K562 (cell line): ENCODE results near the gene FYB2. TPM values are rescaled to one million over a fixed set of nuclear protein-coding genes. Genes with fewer than 3 reads are reported as not detected.

Experiments used
- ATAC-seq: fragments of 200-7000 bp; cut with Tn5 transposase; 3 replicates; pipeline ENCODE4 v1.9.1; 2020; ENCODE audit warnings: moderate library complexity
- BruUV-seq: library from RNA; stranded (reverse); fragments of 400-500 nt; replicated peaks from 2 replicates; lab custom pipeline; 2021; lab: Mats Ljungman, UMichigan
- CTCF ChIA-PET: fragments of 300-600 bp; formaldehyde crosslinking; extraction: SDS; loops from one replicate; lab custom pipeline; 2021; ENCODE audit warnings: low intra/inter-chr PET ratio; lab: Yijun Ruan, JAX
- POLR2A ChIA-PET: fragments of 300-600, 350-650 bp; sonication (Branson Sonifier 250); formaldehyde crosslinking; extraction: SDS; loops from one replicate; lab custom pipeline; 2021; ENCODE audit warnings: antibody characterized with exemption, inconsistent platforms; lab: Yijun Ruan, JAX
- DNase-seq, 4 experiments: peaks; one replicate each; pipeline versions ENCODE4 v3.0.0 to v3.0.0-alpha.2; 2011 to 2018; ENCODE audit warnings: low spot score in 3 of 4, mixed read lengths in 3 of 4; ENCODE audit errors: extremely low read depth in 1 of 4
- FAIRE-seq: peaks from 2 replicates; lab custom pipeline; 2011; peaks lifted over from hg19 to GRCh38; lab: Jason Lieb, UNC
- H2AFZ ChIP-seq: 2 replicates; pipeline ENCODE4 v1.6.0; 2011; ENCODE audit warnings: low read depth, low read length, control low read depth, inconsistent platforms
- H3K27ac ChIP-seq: fragments of 200-600 bp; 3 replicates; pipeline ENCODE4 v1.8.0; 2011; ENCODE audit warnings: low read depth, mild to moderate bottlenecking, control low read depth, inconsistent platforms, low read length, moderate library complexity, mixed read lengths; ENCODE audit errors: extremely low read depth
- H3K27me3 ChIP-seq, 2 experiments: fragments of 300-600 bp in 1 of 2; 2 replicates in 1 of 2; 3 replicates in 1 of 2; pipeline versions ENCODE4 v1.6.0 to v1.8.0; 2011; ENCODE audit warnings: inconsistent platforms in 2 of 2, low read length in 2 of 2, mild to moderate bottlenecking in 1 of 2, mixed read lengths in 1 of 2, moderate library complexity in 1 of 2; ENCODE audit not compliant: control insufficient read depth in 2 of 2, insufficient read depth in 2 of 2
- H3K36me3 ChIP-seq: fragments of 300-600 bp; 3 replicates; pipeline ENCODE4 v1.8.0; 2011; ENCODE audit warnings: mild to moderate bottlenecking, low read length, inconsistent platforms; ENCODE audit not compliant: control insufficient read depth, insufficient read depth
- H3K4me1 ChIP-seq, 2 experiments: fragments of 200-600 bp in 1 of 2; replicated peaks in 1 of 2; 2 replicates in 1 of 2; 3 replicates in 1 of 2; pipeline versions ENCODE4 v1.5.1 to v1.8.0; 2011; ENCODE audit warnings: inconsistent platforms in 2 of 2, low read length in 2 of 2, mild to moderate bottlenecking in 1 of 2, mixed read lengths in 1 of 2, moderate library complexity in 1 of 2; ENCODE audit not compliant: control insufficient read depth in 2 of 2, insufficient read depth in 2 of 2
- H3K4me2 ChIP-seq: 2 replicates; pipeline ENCODE4 v1.6.1; 2011; ENCODE audit warnings: low read length, control low read depth, inconsistent platforms, mixed read lengths; ENCODE audit not compliant: insufficient read depth
- H3K4me3 ChIP-seq: fragments of 200-600 bp; sonication (generic), shearing (Covaris generic); 2 replicates; pipeline ENCODE4 v1.5.1; 2016; ENCODE audit warnings: control low read depth, inconsistent platforms
- H3K79me2 ChIP-seq: fragments of 200-600 bp; 3 replicates; pipeline ENCODE4 v1.8.0; 2011; ENCODE audit warnings: low read length, inconsistent platforms; ENCODE audit not compliant: control insufficient read depth, insufficient read depth
- H3K9ac ChIP-seq, 2 experiments: 2 replicates each; pipeline versions ENCODE4 v1.6.0 to v1.6.1; 2011; ENCODE audit warnings: low read depth in 2 of 2, low read length in 2 of 2, control low read depth in 1 of 2, inconsistent platforms in 1 of 2, mild to moderate bottlenecking in 1 of 2, mixed read lengths in 1 of 2; ENCODE audit not compliant: insufficient read depth in 1 of 2
- H3K9me1 ChIP-seq: one replicate; pipeline ENCODE4 v1.6.0; 2011; ENCODE audit warnings: inconsistent platforms, mild to moderate bottlenecking, low read length, moderate library complexity; ENCODE audit not compliant: control insufficient read depth, insufficient read depth
- H3K9me3 ChIP-seq: replicated peaks from 2 replicates; pipeline ENCODE4 v1.5.1; 2011; ENCODE audit warnings: low read depth, low read length, inconsistent platforms; ENCODE audit not compliant: control insufficient read depth, insufficient read depth
- H4K20me1 ChIP-seq: replicated peaks from 2 replicates; pipeline ENCODE4 v1.6.1; 2011; ENCODE audit warnings: low read length, inconsistent platforms, mixed read lengths; ENCODE audit not compliant: control insufficient read depth, insufficient read depth
- ARHGAP35 ChIP-seq: fragments of 450-650 bp; IDR thresholded peaks from 2 replicates; pipeline ENCODE4 v1.6.1; 2018; ENCODE audit not compliant: partially characterized antibody
- DACH1 ChIP-seq: fragments of 450-650 bp; IDR thresholded peaks from 2 replicates; pipeline ENCODE4 v1.6.1; 2018; ENCODE audit not compliant: partially characterized antibody
- FOXA3 ChIP-seq, 2 experiments: fragments of 450-650 bp in 1 of 2; sonication (generic) in 1 of 2; formaldehyde crosslinking; IDR thresholded peaks in 1 of 2; conservative IDR thresholded peaks in 1 of 2; 2 replicates each; pipeline versions ENCODE4 v1.4.0 to v1.8.0; 2020 to 2022; ENCODE audit warnings: mild to moderate bottlenecking in 2 of 2, missing genetic modification reagents in 1 of 2
- GTF2F1 ChIP-seq: IDR thresholded peaks from 2 replicates; pipeline ENCODE4 v1.6.1; 2011; ENCODE audit warnings: low read depth, low read length, improper control_type of control experiment
- HEY1 ChIP-seq: fragments of 250-450 bp; sonication (Bioruptor Pico); IDR thresholded peaks from 2 replicates; pipeline ENCODE4 v1.5.0; 2020; ENCODE audit warnings: mild to moderate bottlenecking, moderate library complexity, borderline replicate concordance
- ILF3 ChIP-seq: fragments of 450-650 bp; IDR thresholded peaks from 2 replicates; pipeline ENCODE4 v1.6.1; 2018; ENCODE audit warnings: antibody characterized with exemption, mild to moderate bottlenecking, moderate library complexity, borderline replicate concordance
- KAT2B ChIP-seq: IDR thresholded peaks from one replicate; pipeline ENCODE4 v1.6.1; 2012; ENCODE audit warnings: low read depth, mild to moderate bottlenecking, control low read depth, inconsistent platforms, low read length, moderate library complexity
- SMAD3 ChIP-seq: fragments of 450-650 bp; formaldehyde crosslinking; conservative IDR thresholded peaks from 2 replicates; pipeline ENCODE4 v1.4.0; 2020; ENCODE audit warnings: mild to moderate bottlenecking
- ZNF75A ChIP-seq: fragments of 450-650 bp; formaldehyde crosslinking; IDR thresholded peaks from 2 replicates; pipeline ENCODE4 v1.4.0; 2020; ENCODE audit warnings: mild to moderate bottlenecking
- WGBS: fragments of 100-300 bp; shearing (Covaris generic); methylation state at CpG from one replicate; pipeline ENCODE4 v1.1.6; 2016; ENCODE audit warnings: low coverage, mixed read lengths; ENCODE audit not compliant: insufficient coverage; ENCODE audit errors: missing lambda C conversion rate; 5-methylcytosine and 5-hydroxymethylcytosine counted together
- in situ Hi-C: fragments of 300-500 bp; cut with MboI; formaldehyde crosslinking; loops from 4 replicates; pipeline ENCODE4 v1.15.0; 2018; ENCODE audit warnings: inconsistent platforms, mixed read lengths
- intact Hi-C: fragments of 100-400 bp; cut with micrococcal nuclease; formaldehyde crosslinking; loops from 2 replicates; pipeline ENCODE4 v1.14.2; 2022
- polyA plus RNA-seq, 8 experiments: library from polyadenylated mRNA; depleted of rRNA in 4 of 8; stranded (reverse) in 5 of 8; unstranded in 3 of 8; fragments of >200 nt; fragmentation: Nextera tagmentation in 2 of 8; fragmentation: Illumina TruSeq in 1 of 8; extraction: Ambion mirVana in 2 of 8; extraction: Trizol in 1 of 8; gene quantifications; 2 replicates each; pipeline versions ENCODE4 v1.2.1 to v1.2.3, GENCODE V29; 2011 to 2014; ENCODE audit warnings: inconsistent platforms in 1 of 8, missing spikeins in 1 of 8
- total RNA-seq, 7 experiments: library from RNA; depleted of rRNA in 6 of 7; stranded (reverse); fragments of >200 nt in 6 of 7; fragmentation: Illumina TruSeq in 2 of 7; extraction: Trizol in 2 of 7; gene quantifications; 2 replicates each; pipeline versions ENCODE4 v1.2.1 to v1.2.3, GENCODE V29; 2011 to 2021; ENCODE audit warnings: low replicate concordance in 1 of 7
- TF ChIP-seq, protein P1 (sequence below): fragments of 450-650 bp; IDR thresholded peaks from 2 replicates; pipeline ENCODE4 v1.6.1; 2016; ENCODE audit warnings: low read depth, mild to moderate bottlenecking, moderate library complexity
- TF ChIP-seq, protein P2 (sequence below): fragments of 450-650 bp; formaldehyde crosslinking; IDR thresholded peaks from 2 replicates; pipeline ENCODE4 v1.4.0; 2022; ENCODE audit warnings: mild to moderate bottlenecking, moderate library complexity
- TF ChIP-seq, protein P3 (sequence below): fragments of 450-650 bp; formaldehyde crosslinking; IDR thresholded peaks from 2 replicates; pipeline ENCODE4 v1.4.0; 2022; ENCODE audit warnings: missing genetic modification characterization

FYB2 gene
- total and polyA plus RNA-seq, 9 of the 15 experiments (the other 6 are each of a cell fraction or from before 2014, with no cell fraction given), result not detected

DNA sequence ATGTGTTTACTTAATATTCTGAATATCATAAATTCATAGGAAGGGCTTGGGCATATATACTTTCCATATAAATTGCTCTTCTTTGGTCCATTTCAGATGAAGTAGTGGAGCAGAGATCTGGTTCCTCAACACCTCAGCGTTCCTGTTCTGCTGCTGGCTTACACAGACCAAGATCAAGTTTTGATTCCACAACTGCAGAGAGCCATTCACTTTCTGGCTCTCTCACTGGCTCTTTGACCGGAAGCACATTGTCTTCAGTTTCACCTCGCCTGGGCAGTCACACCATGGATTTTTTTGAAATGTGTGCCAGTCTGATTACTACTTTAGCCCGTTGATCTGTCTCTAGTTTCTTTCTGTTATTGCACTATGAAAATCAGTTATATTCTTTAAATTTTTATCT is 111.8 kb downstream of the FYB2 start (continued):
- TF ChIP-seq DACH1 (no peak), GTF2F1 (no peak)
- TF ChIP-seq, protein P1, sequence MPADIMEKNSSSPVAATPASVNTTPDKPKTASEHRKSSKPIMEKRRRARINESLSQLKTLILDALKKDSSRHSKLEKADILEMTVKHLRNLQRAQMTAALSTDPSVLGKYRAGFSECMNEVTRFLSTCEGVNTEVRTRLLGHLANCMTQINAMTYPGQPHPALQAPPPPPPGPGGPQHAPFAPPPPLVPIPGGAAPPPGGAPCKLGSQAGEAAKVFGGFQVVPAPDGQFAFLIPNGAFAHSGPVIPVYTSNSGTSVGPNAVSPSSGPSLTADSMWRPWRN, result no peak
- TF ChIP-seq, protein P2, sequence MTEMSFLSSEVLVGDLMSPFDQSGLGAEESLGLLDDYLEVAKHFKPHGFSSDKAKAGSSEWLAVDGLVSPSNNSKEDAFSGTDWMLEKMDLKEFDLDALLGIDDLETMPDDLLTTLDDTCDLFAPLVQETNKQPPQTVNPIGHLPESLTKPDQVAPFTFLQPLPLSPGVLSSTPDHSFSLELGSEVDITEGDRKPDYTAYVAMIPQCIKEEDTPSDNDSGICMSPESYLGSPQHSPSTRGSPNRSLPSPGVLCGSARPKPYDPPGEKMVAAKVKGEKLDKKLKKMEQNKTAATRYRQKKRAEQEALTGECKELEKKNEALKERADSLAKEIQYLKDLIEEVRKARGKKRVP (CRISPR knock-in tag), result no peak

DNA sequence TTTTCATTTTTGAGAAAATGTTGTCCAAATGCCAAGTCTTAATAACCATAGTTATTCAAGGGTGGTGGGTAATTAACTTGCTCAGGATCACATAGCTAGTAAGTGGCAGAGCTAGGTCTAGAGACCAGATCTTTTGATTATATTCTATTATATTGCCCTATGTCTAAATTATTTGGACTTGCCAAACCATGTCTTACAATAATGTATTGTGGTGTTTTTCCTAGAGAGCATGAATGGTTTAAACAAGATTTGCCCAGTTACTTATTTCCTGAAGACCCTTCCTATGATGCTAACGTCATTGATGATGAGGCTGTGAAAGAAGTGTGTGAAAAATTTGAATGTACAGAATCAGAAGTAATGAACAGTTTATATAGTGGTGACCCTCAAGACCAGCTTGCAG is 115.5 kb downstream of the FYB2 start:
- Histone ChIP-seq H3K36me3 (no peaks in the 10 kb centered on the region), H3K9me3 (no peaks in the 10 kb centered on the region), H3K4me2 (no peak overlapping the region), H3K27ac (no peak overlapping the region), H3K79me2 (no peaks in the 10 kb centered on the region), H3K9me1 (no peaks in the 10 kb centered on the region), H3K9ac (no peak overlapping the region), H3K4me1 (no peaks in the 10 kb centered on the region), H3K4me3 (no peak overlapping the region), H2AFZ (no peak overlapping the region), H4K20me1 (no peaks in the 10 kb centered on the region), H3K27me3 (no peaks in the 10 kb centered on the region)
- ATAC-seq (no peak), FAIRE-seq (no peak), DNase-seq (no peak)
- TF ChIP-seq ILF3, result no peak
- TF ChIP-seq SMAD3 (CRISPR knock-in tag), result no peak
- no peak for TF ChIP-seq KAT2B
- TF ChIP-seq, protein P2 (CRISPR knock-in tag), result no peak
- no peak for TF ChIP-seq HEY1 (CRISPR knock-in tag)
- TF ChIP-seq, protein P3, sequence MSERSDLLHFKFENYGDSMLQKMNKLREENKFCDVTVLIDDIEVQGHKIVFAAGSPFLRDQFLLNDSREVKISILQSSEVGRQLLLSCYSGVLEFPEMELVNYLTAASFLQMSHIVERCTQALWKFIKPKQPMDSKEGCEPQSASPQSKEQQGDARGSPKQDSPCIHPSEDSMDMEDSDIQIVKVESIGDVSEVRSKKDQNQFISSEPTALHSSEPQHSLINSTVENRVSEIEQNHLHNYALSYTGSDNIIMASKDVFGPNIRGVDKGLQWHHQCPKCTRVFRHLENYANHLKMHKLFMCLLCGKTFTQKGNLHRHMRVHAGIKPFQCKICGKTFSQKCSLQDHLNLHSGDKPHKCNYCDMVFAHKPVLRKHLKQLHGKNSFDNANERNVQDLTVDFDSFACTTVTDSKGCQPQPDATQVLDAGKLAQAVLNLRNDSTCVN, result no peak
- no peak for TF ChIP-seq ARHGAP35
- no peak for TF ChIP-seq FOXA3 (CRISPR knock-in tag; conservative IDR thresholded peaks at IDR 0.05 in 1 of 2, IDR thresholded peaks at IDR 0.05 in 1 of 2)
- TF ChIP-seq ZNF75A (CRISPR knock-in tag), result no peak
- no TSS peak for BruUV-seq
- 0% methylated on average over 1 of the region's 1 CpG for WGBS
- CTCF ChIA-PET, result no interaction called here
- POLR2A ChIA-PET, result no interaction called here
- intact Hi-C loops, result loop anchor here (10.0 kb wide), 1 partner anchor 1419 kb away; no protein-coding TSS in a partner anchor
- in situ Hi-C loops, result no loop called here
